ENCODE data around the gene CDSN.

- TF ChIP-seq ZNF274 (IDR thresholded peaks at IDR 0.05; ENCODE audit: low read depth, low read length): no peak
- no peak for TF ChIP-seq YY1 (IDR thresholded peaks at IDR 0.05; ENCODE audit: insufficient read depth, insufficient read length)
- no peak for TF ChIP-seq SUZ12 (IDR thresholded peaks at IDR 0.05; ENCODE audit: extremely low read depth, insufficient read depth, insufficient read length)
Measured at GRCh38 chr6:31130751-31131150, 10.5 kb upstream of the CDSN start.

Measured in NT2/D1 (cell line).